K562 (cell line): ENCODE data around the gene SOS1. TPM values are rescaled to one million over a fixed set of nuclear protein-coding genes. Genes with fewer than 3 reads are reported as not detected.

Experiments
- ATF1 ChIP-seq, 2 experiments: fragments of 450-650 bp in 1 of 2; IDR thresholded peaks; 2 replicates each; pipeline ENCODE4 v1.6.1; 2016; ENCODE audit warnings: missing compliant biosample characterization in 1 of 2, missing genetic modification characterization in 1 of 2
- HDAC8 ChIP-seq: fragments of 450-650 bp; IDR thresholded peaks from 2 replicates; pipeline ENCODE4 v1.6.1; 2016; ENCODE audit warnings: mild to moderate bottlenecking, missing genetic modification characterization, moderate library complexity, missing compliant biosample characterization
- KAT8 ChIP-seq: fragments of 450-650 bp; IDR thresholded peaks from 2 replicates; pipeline ENCODE4 v1.6.1; 2016; ENCODE audit warnings: low read depth, mild to moderate bottlenecking
- SIN3A ChIP-seq, 2 experiments: fragments of 150-350 bp in 1 of 2; IDR thresholded peaks; 2 replicates each; pipeline ENCODE4 v1.6.1; 2011 to 2016; ENCODE audit warnings: borderline replicate concordance in 2 of 2, low read depth in 2 of 2, low read length in 2 of 2, mild to moderate bottlenecking in 2 of 2, moderate library complexity in 2 of 2; ENCODE audit not compliant: control insufficient read depth in 1 of 2
- SMC3 ChIP-seq: conservative IDR thresholded peaks from 2 replicates; pipeline ENCODE4 v1.6.1; 2011; ENCODE audit warnings: low read depth, low read length, improper control_type of control experiment; ENCODE audit not compliant: insufficient read depth
- ZFP1 ChIP-seq: fragments of 450-650 bp; formaldehyde crosslinking; IDR thresholded peaks from 2 replicates; pipeline ENCODE4 v1.4.0; 2020; ENCODE audit warnings: mild to moderate bottlenecking, mixed read lengths
- ZFP91 ChIP-seq: sonication (generic); formaldehyde crosslinking; IDR thresholded peaks from 2 replicates; pipeline ENCODE4 v1.8.0; 2022; ENCODE audit warnings: mild to moderate bottlenecking, missing genetic modification reagents
- ZNF12 ChIP-seq: sonication (generic); formaldehyde crosslinking; IDR thresholded peaks from 2 replicates; pipeline ENCODE4 v1.4.0; 2020; ENCODE audit warnings: mild to moderate bottlenecking, missing genetic modification reagents
- ZNF217 ChIP-seq: sonication (generic); formaldehyde crosslinking; IDR thresholded peaks from 2 replicates; pipeline ENCODE4 v1.8.0; 2022; ENCODE audit warnings: mild to moderate bottlenecking, missing genetic modification reagents
- ZNF407 ChIP-seq: fragments of 450-650 bp; IDR thresholded peaks from 2 replicates; pipeline ENCODE4 v1.6.1; 2016; ENCODE audit warnings: low read depth
- ZNF740 ChIP-seq, 3 experiments: fragments of 200-800 bp in 1 of 3; sonication (Bioruptor generic) in 1 of 3; sonication (generic) in 1 of 3; formaldehyde crosslinking in 1 of 3; IDR thresholded peaks; 2 replicates each; pipeline versions ENCODE4 v1.6.1 to v1.8.0; 2016 to 2022; ENCODE audit warnings: mild to moderate bottlenecking in 2 of 3, missing compliant biosample characterization in 2 of 3, missing genetic modification characterization in 2 of 3, missing genetic modification reagents in 1 of 3
- polyA plus RNA-seq, 8 experiments: library from polyadenylated mRNA; depleted of rRNA in 4 of 8; stranded (reverse) in 5 of 8; unstranded in 3 of 8; fragments of >200 nt; fragmentation: Nextera tagmentation in 2 of 8; fragmentation: Illumina TruSeq in 1 of 8; extraction: Ambion mirVana in 2 of 8; extraction: Trizol in 1 of 8; gene quantifications; 2 replicates each; pipeline versions ENCODE4 v1.2.1 to v1.2.3, GENCODE V29; 2011 to 2014; ENCODE audit warnings: inconsistent platforms in 1 of 8, missing spikeins in 1 of 8
- total RNA-seq, 7 experiments: library from RNA; depleted of rRNA in 6 of 7; stranded (reverse); fragments of >200 nt in 6 of 7; fragmentation: Illumina TruSeq in 2 of 7; extraction: Trizol in 2 of 7; gene quantifications; 2 replicates each; pipeline versions ENCODE4 v1.2.1 to v1.2.3, GENCODE V29; 2011 to 2021; ENCODE audit warnings: low replicate concordance in 1 of 7
- TF ChIP-seq, protein P1 (sequence below), 3 experiments: IDR thresholded peaks in 2 of 3; conservative IDR thresholded peaks in 1 of 3; 2 replicates each; pipeline ENCODE4 v1.5.1; 2011 to 2012; ENCODE audit warnings: low read length in 3 of 3, mild to moderate bottlenecking in 3 of 3, control low read depth in 2 of 3, improper control_type of control experiment in 1 of 3, inconsistent platforms in 1 of 3, low read depth in 1 of 3, mixed read lengths in 1 of 3, moderate library complexity in 1 of 3; ENCODE audit not compliant: insufficient read depth in 2 of 3

Gene SOS1
- total and polyA plus RNA-seq, 9 of the 15 experiments (the other 6 are each of a cell fraction or from before 2014, with no cell fraction given) = 2.5 to 27.1 (median 16.3) TPM

DNA sequence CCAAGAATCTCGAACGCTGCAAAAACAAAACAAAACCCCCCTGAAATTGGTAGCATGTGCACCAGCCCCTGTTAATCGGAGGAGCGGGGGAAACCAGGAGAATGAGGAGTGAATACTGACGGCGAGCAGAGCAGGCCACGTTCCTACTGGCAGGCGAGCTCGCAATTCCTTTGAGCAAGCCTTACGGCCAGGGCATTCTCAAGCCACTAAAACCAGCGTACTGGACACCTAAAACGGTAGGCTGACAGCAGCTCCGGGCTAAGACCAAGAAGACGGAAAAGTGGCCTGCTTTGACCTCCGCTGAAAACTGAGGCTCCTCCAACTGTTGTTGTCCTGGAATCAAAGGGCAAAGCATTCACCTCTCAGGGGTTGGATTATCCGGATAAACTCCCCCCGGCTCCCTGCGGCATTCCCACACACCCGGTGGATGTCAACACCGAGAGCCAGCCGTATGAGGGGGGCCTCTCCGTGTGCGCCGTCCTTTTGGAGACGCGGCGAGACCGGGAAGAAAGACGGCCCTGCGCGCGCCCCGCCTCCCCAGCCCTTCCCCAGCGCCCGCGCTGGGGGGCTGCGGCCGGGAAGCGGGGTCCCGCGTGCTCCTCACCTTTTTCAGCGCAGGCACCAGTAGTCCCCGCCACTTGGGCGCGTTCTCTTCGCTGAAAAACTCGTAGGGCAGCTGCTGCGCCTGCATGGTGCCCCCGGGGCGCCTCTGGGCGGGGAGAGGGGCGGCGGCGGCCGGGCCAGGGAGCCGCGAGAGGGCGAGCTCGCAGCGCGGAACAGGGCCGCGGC, 925 bp downstream of the SOS1 start (continued):
- TF ChIP-seq ZNF407 (peak; percentile 62), SIN3A (IDR thresholded peaks at IDR 0.05; ENCODE audit: borderline replicate concordance in 2 of 2, control insufficient read depth in 1 of 2, low read depth in 2 of 2, low read length in 2 of 2) (peak in 1 of 2 experiments; percentile 53; a peak in 1 of 4 replicates), ZFP1 (no peak), ZNF12 (CRISPR knock-in tag) (no peak), KAT8 (no peak), ZNF217 (no peak), ZFP91 (CRISPR knock-in tag) (no peak), HDAC8 (tag) (no peak), SMC3 (0 out of 2 replicates have a peak, but pooled peaks have one; percentile 23), ZNF740 (CRISPR knock-in tag; IDR thresholded peaks at IDR 0.05) (no peak), ZNF740 (tag; IDR thresholded peaks at IDR 0.05) (no peak), ATF1 (CRISPR knock-in tag; IDR thresholded peaks at IDR 0.05) (no peak), ATF1 (tag; IDR thresholded peaks at IDR 0.05) (peak; percentile 26; the same call in 1 of the 2 replicates)
- TF ChIP-seq, protein P1, sequence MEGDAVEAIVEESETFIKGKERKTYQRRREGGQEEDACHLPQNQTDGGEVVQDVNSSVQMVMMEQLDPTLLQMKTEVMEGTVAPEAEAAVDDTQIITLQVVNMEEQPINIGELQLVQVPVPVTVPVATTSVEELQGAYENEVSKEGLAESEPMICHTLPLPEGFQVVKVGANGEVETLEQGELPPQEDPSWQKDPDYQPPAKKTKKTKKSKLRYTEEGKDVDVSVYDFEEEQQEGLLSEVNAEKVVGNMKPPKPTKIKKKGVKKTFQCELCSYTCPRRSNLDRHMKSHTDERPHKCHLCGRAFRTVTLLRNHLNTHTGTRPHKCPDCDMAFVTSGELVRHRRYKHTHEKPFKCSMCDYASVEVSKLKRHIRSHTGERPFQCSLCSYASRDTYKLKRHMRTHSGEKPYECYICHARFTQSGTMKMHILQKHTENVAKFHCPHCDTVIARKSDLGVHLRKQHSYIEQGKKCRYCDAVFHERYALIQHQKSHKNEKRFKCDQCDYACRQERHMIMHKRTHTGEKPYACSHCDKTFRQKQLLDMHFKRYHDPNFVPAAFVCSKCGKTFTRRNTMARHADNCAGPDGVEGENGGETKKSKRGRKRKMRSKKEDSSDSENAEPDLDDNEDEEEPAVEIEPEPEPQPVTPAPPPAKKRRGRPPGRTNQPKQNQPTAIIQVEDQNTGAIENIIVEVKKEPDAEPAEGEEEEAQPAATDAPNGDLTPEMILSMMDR (IDR thresholded peaks at IDR 0.05 in 2 of 3, conservative IDR thresholded peaks at IDR 0.05 in 1 of 3; ENCODE audit: insufficient read depth in 2 of 3, low read depth in 1 of 3, low read length in 3 of 3) = peak; percentile 35 to 66 (median 53); a peak in 4 of 6 replicates
